Gastroesophageal sphincter (tissue), 3 donors: ENCODE data around the gene UBA6.

Experiments
- CTCF ChIP-seq, 4 experiments: fragments of 200-600 bp in 2 of 4; fragments of 450-650 bp in 2 of 4; sonication (generic) in 1 of 4; IDR thresholded peaks; one replicate each; pipeline ENCODE4 v1.5.1; 2017 to 2019; ENCODE audit warnings: antibody characterized with exemption in 4 of 4, mild to moderate bottlenecking in 2 of 4, moderate library complexity in 2 of 4
- EP300 ChIP-seq: sonication (generic); formaldehyde crosslinking; IDR thresholded peaks from one replicate; pipeline ENCODE4 v1.6.1; 2017; ENCODE audit warnings: antibody characterized with exemption, mild to moderate bottlenecking
- POLR2A ChIP-seq, 2 donors: fragments of 450-650 bp; IDR thresholded peaks; one replicate each; pipeline ENCODE4 v1.6.1; 2017; ENCODE audit warnings: antibody characterized with exemption in 2 of 2, mild to moderate bottlenecking in 2 of 2, moderate library complexity in 1 of 2
- POLR2AphosphoS5 ChIP-seq: sonication (generic); formaldehyde crosslinking; IDR thresholded peaks from one replicate; pipeline ENCODE4 v1.6.1; 2017; ENCODE audit warnings: antibody characterized with exemption

GRCh38 chr4:67573193-67573592, 127.8 kb downstream of the UBA6 start:
- TF ChIP-seq CTCF (IDR thresholded peaks at IDR 0.05) (no peak), POLR2A (IDR thresholded peaks at IDR 0.05) (no peak), POLR2AphosphoS5 (no peak), EP300 (no peak)
